DOHH2 (cell line): ENCODE data around the gene CHCHD6.

Source experiments
- H3F3A ChIP-seq: fragments of 200-600 bp; sonication (generic), shearing (Covaris generic); 2 replicates; pipeline ENCODE4 v1.6.0; 2016; ENCODE audit warnings: antibody characterized with exemption, mild to moderate bottlenecking; ENCODE audit not compliant: control insufficient read depth, insufficient read depth
- H3K27ac ChIP-seq: fragments of 200-600 bp; sonication (generic); 2 replicates; pipeline ENCODE4 v1.5.1; 2014; ENCODE audit warnings: low read depth, mild to moderate bottlenecking, low read length, moderate library complexity
- H3K27me3 ChIP-seq: fragments of 200-600 bp; sonication (generic); 2 replicates; pipeline ENCODE4 v1.6.1; 2014; ENCODE audit warnings: mild to moderate bottlenecking, low read length, mixed read lengths; ENCODE audit not compliant: control insufficient read depth
- H3K36me3 ChIP-seq: fragments of 200-600 bp; sonication (generic); 2 replicates; pipeline ENCODE4 v1.6.1; 2014; ENCODE audit warnings: mild to moderate bottlenecking, low read length, moderate library complexity, mixed read lengths; ENCODE audit not compliant: control insufficient read depth
- H3K4me1 ChIP-seq: fragments of 200-600 bp; sonication (generic); 2 replicates; pipeline ENCODE4 v1.6.1; 2014; ENCODE audit warnings: mild to moderate bottlenecking, low read length, mixed read lengths; ENCODE audit not compliant: control insufficient read depth
- H3K4me2 ChIP-seq: fragments of 200-600 bp; sonication (generic); 2 replicates; pipeline ENCODE4 v1.6.0; 2014; ENCODE audit warnings: mild to moderate bottlenecking, low read length, moderate library complexity
- H3K4me3 ChIP-seq: fragments of 200-600 bp; sonication (generic); 2 replicates; pipeline ENCODE4 v1.5.1; 2014; ENCODE audit warnings: mild to moderate bottlenecking, low read length, mixed read lengths
- H3K79me2 ChIP-seq: fragments of 200-600 bp; sonication (generic); 2 replicates; pipeline ENCODE4 v1.6.1; 2014; ENCODE audit warnings: mild to moderate bottlenecking, low read length, mixed read lengths; ENCODE audit not compliant: control insufficient read depth
- H3K9me2 ChIP-seq: fragments of 200-600 bp; sonication (generic); replicated peaks from 2 replicates; pipeline ENCODE4 v1.6.1; 2014; ENCODE audit warnings: mild to moderate bottlenecking, low read length, mixed read lengths; ENCODE audit not compliant: control insufficient read depth
- H3K9me3 ChIP-seq: fragments of 200-600 bp; sonication (generic); 2 replicates; pipeline ENCODE4 v1.6.1; 2014; ENCODE audit warnings: antibody characterized with exemption, low read length, mixed read lengths; ENCODE audit not compliant: control insufficient read depth, insufficient read depth
- H4K20me1 ChIP-seq: fragments of 200-600 bp; sonication (generic); 2 replicates; pipeline ENCODE4 v1.6.0; 2014; ENCODE audit warnings: low read depth, mild to moderate bottlenecking, antibody characterized with exemption, low read length, moderate library complexity; ENCODE audit not compliant: control insufficient read depth, insufficient read depth
- EZH2phosphoT487 ChIP-seq: fragments of 200-600 bp; sonication (generic); IDR thresholded peaks from 2 replicates; pipeline ENCODE4 v1.6.1; 2017; ENCODE audit warnings: borderline replicate concordance, mild to moderate bottlenecking, antibody characterized with exemption, low read length, moderate library complexity, mixed read lengths
- TF ChIP-seq, protein P1 (sequence below): fragments of 200-600 bp; sonication (generic); IDR thresholded peaks from one replicate; pipeline ENCODE4 v1.5.1; 2014; ENCODE audit warnings: antibody characterized with exemption, mild to moderate bottlenecking, low read depth, low read length; ENCODE audit not compliant: poor library complexity, severe bottlenecking

The CHCHD6 gene

DNA sequence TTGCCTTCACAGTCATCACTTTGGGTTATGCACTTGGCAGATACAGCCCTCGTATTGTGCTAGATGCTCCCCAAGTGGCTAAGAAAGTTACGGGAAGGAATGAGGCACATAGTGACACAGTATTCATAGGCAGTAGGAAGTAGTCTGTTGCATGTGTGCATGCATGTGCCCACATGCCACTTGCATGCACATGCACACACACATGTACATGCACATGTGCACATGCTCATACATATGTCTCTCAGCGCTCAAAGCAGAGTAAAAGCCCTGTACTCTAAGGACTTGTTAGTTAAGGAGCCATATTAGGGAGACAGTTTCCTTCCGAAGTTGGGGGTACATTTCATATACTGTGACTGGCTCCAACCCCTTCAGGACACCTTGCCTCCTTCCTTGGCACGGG, 128.9 kb downstream of the CHCHD6 start:
- Histone ChIP-seq H3K36me3 (no peaks in the 10 kb centered on the region), H3K4me1 (no peaks in the 10 kb centered on the region), H3K4me2 (no peak overlapping the region), H3K4me3 (no peak overlapping the region), H3F3A (no peaks in the 10 kb centered on the region), H3K9me2 (no peaks in the 10 kb centered on the region), H3K27me3 (no peaks in the 10 kb centered on the region), H3K27ac (no peak overlapping the region), H3K79me2 (no peaks in the 10 kb centered on the region), H4K20me1 (no peaks in the 10 kb centered on the region), H3K9me3 (no peaks in the 10 kb centered on the region)
- no peak for TF ChIP-seq EZH2phosphoT487
- TF ChIP-seq, protein P1, sequence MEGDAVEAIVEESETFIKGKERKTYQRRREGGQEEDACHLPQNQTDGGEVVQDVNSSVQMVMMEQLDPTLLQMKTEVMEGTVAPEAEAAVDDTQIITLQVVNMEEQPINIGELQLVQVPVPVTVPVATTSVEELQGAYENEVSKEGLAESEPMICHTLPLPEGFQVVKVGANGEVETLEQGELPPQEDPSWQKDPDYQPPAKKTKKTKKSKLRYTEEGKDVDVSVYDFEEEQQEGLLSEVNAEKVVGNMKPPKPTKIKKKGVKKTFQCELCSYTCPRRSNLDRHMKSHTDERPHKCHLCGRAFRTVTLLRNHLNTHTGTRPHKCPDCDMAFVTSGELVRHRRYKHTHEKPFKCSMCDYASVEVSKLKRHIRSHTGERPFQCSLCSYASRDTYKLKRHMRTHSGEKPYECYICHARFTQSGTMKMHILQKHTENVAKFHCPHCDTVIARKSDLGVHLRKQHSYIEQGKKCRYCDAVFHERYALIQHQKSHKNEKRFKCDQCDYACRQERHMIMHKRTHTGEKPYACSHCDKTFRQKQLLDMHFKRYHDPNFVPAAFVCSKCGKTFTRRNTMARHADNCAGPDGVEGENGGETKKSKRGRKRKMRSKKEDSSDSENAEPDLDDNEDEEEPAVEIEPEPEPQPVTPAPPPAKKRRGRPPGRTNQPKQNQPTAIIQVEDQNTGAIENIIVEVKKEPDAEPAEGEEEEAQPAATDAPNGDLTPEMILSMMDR = no peak

DNA sequence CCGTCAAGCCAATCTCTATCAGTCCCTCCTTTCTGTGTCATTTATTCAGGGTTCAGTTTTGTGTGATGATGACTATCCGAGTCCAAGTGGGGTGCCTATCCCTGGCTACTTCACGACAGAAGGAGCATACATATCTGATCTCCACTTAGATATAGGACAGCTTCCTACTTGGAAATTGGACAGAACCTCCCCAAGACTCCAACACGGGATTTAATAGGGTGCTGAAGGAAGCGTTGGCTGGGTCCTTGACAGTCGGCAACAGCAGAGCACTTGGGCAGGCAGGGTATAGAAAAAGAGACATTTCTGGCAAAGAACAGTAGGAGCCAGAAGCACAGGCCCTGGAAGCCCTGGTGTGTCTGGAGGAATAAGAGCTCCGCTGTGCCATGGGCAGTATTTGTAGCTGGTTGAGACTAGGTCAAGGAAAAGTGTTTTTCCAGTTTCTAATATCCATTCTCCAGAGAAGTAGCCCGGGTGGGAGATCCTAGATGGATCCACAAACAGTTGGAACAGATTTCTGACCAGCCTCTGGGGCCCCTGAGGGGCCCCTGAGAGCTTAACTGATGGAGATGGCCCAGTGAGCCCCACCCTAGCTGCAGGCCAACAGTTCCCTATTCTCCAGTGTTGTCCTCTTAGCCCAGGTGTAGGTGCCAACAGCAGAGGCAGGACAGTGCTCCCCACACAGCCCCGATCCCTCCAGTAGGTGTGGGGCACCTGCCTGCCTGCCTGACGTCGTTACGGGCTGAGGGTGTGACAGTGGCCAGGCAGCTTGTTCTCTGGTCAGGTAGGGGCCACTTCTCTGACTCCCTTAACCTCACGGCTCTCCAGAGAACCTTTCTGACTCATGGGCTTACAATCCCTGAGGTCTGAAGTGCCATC, 130.8 kb downstream of the CHCHD6 start:
- no peaks in the 10 kb centered on the region for H3K36me3 ChIP-seq
- no peaks in the 10 kb centered on the region for H3K27me3 ChIP-seq
- H3F3A ChIP-seq = no peaks in the 10 kb centered on the region
- H3K4me2 ChIP-seq = no peak overlapping the region
- no peaks in the 10 kb centered on the region for H4K20me1 ChIP-seq
- H3K4me1 ChIP-seq = no peaks in the 10 kb centered on the region
- no peak overlapping the region for H3K27ac ChIP-seq
- no peak for TF ChIP-seq EZH2phosphoT487
- TF ChIP-seq, protein P1 = no peak
- H3K79me2 ChIP-seq = no peaks in the 10 kb centered on the region
- no peaks in the 10 kb centered on the region for H3K9me3 ChIP-seq
- H3K4me3 ChIP-seq = no peak overlapping the region
- H3K9me2 ChIP-seq = no peaks in the 10 kb centered on the region

DNA sequence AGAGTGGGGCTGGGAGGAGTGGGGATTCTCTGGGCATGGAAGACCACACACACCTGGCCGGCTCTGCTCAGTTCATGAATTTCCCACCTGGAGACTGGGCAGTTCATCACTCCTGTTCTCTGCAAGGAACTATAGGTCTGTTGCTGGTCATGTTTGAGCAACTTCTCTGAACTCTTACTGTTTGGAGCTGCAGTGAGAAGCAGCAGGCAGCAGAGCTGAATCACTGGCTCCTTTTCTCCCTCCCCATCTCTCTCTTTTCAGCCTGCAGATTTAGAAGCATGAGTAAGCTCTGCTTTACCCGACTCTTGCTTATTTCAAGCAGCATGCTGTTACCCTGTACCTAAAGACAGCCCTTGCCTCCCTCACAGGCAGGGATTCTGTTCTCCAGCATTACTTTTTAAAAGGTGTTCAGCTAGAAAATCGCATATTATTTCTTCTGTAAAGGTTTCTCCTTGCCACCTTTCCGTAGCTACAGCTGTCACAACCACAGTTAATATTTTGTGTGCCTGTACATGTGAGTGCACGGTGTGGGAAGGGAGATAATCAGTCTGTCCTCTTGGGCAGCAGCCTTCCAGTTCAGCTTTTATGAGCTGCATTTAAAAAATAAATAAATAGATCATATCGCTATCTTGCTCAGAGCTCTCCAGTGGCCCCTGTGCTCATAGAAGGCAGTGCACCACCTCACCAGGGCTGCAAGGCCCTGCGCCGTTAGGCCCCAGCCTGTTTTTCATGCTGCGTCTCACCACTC, 131.6 kb downstream of the CHCHD6 start:
- Histone ChIP-seq H3K9me2 (no peaks in the 10 kb centered on the region), H4K20me1 (no peaks in the 10 kb centered on the region), H3K4me1 (no peaks in the 10 kb centered on the region), H3K4me2 (no peak overlapping the region), H3K9me3 (no peaks in the 10 kb centered on the region), H3K4me3 (no peak overlapping the region), H3K27me3 (no peaks in the 10 kb centered on the region), H3K36me3 (no peaks in the 10 kb centered on the region), H3F3A (no peaks in the 10 kb centered on the region), H3K79me2 (no peaks in the 10 kb centered on the region), H3K27ac (no peak overlapping the region)
- TF ChIP-seq, protein P1 = no peak
- no peak for TF ChIP-seq EZH2phosphoT487
